Stimulated activated CD8-positive, alpha-beta memory T cell treated with anti-CD3 and anti-CD28 coated beads, Interleukin-7, amount 100 ng/mL, for 1 hour (primary cell): Measurements from ENCODE around the gene TNC.

ENCODE experiments used
- DNase-seq, 2 donors: peaks; one replicate each; pipeline ENCODE4 v3.0.0-alpha.2; 2020; ENCODE audit warnings: low read depth in 2 of 2

The TNC gene

DNA sequence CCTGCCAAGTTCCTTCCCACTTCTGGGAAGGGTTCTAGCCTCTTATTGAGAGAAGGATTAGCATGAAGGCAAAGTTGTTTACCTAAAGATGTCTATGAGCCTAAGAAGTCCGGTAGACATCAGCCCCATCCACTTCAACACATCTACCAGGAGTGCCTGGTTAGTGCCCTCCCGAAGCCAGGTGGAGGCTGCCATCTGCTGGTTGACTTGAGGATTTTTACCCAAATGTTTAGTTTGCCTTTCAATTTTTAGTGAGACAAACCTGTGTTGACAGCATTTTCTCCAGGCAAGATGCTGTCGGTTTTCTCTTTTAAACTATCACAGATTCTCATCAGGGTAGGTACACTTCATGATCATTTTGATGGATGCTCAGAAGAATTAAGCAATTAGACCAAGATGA, 104.0 kb downstream of the TNC start:
- peak; percentile 42 to 59 for DNase-seq

- DNase-seq: no peak
Measured at GRCh38 chr9:115012486-115012885, 105.5 kb downstream of the TNC start.

- no peak for DNase-seq
Measured at GRCh38 chr9:115010874-115011273, 107.1 kb downstream of the TNC start.

GRCh38 chr9:115008536-115009270, 109.3 kb downstream of the TNC start:
- DNase-seq: no peak

GRCh38 chr9:115006660-115007059, 111.3 kb downstream of the TNC start:
- DNase-seq: no peak

GRCh38 chr9:115005322-115005721, 112.6 kb downstream of the TNC start:
- no peak for DNase-seq

GRCh38 chr9:115004545-115004944, 113.4 kb downstream of the TNC start:
- DNase-seq: no peak

- no peak for DNase-seq
Measured at GRCh38 chr9:115002371-115003120, 115.4 kb downstream of the TNC start.

DNA sequence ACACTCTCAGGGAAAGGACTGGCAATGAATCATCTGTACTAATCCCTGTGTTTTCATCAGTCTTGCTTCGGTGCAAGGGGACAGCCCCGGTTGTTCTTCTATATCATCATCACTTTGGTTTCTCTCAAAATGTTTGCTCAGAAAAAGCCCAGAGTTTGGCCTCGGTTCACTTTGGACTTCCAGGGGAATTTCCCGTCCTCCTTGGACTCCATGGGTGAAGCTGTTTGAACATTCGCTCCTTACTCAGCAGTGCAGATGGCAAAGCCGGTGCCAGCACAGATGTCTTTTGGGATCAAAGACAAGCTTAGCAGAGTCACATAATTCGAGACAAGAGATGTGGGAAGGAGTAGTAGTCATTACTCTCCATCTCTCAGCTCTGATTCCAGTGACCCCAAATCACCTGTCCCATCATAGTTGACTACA, 117.7 kb downstream of the TNC start:
- no peak for DNase-seq

DNA sequence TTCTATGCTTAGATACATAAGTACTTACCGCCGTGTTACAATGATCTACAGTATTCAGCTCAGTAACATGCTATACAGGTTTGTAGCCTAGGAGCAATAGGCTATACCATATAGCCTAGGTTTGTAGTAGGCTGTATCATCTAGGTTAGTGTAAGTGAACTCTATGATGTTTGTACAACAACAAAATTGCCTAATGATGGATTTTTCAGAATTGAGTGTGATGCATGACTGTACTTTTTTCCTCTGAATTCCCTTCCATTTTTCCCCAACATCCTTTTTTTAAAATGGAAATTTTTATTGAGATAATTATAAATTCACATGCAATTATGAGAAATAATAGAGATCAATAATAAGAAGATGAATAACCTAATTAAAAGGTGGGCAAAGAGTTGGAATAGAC, 119.6 kb downstream of the TNC start:
- DNase-seq: no peak

GRCh38 chr9:114995681-114996221, 122.2 kb downstream of the TNC start:
- no peak for DNase-seq

GRCh38 chr9:114994768-114995167, 123.2 kb downstream of the TNC start:
- DNase-seq: no peak

- no peak for DNase-seq
Measured at GRCh38 chr9:114991861-114992260, 126.1 kb downstream of the TNC start.

DNA sequence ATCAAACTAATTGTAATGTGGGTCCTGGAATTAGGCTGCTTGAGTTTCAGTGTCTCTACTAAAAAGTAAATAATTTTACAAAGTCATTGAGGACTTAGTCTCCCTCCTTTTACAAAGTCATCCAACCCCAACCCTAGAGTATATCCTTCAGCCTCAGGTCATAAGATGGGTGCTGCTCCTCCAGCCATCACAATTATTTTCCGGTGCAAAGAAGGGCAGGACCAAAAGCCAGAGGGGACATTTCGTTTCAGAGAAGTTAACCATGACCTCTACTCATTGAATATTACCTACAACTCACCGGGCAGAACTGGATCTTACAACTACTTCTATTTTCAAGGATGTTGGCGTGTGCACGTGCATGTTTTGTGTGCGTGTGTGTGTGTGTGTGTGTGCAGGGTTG, 127.1 kb downstream of the TNC start:
- DNase-seq: no peak

GRCh38 chr9:114989600-114990410, 128.2 kb downstream of the TNC start:
- DNase-seq: no peak

DNA sequence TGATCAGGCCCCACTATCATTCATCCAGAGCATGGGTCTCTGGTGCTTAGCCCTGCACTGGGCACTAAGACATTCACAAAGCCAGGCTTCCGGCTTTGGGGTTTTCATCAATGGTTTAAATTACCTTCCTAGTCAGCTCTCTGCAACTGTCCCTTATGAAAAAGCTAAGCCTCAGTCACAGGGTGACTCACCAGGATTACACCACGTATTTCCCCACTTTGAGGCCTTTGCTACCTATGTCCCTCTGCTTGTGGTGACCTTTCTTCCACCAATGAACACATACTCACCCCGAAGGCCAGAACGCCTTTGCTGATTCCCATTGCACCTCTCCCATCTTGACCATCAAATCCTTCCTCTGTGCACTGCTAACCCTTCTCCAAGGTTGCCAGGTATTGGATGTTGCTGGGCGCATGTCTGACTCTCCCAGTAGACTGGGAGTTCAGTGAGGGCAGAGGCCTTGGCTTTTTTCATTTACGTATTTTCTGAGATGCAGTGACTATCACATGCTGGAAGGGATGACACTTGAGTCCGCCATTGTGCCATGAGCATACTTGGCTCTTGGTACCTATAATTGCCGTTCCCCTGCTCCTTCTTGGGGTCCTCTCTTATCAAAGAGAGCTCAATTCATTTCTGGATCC, 128.9 kb downstream of the TNC start:
- no peak for DNase-seq

GRCh38 chr9:114987116-114987515, 130.8 kb downstream of the TNC start:
- no peak for DNase-seq

DNA sequence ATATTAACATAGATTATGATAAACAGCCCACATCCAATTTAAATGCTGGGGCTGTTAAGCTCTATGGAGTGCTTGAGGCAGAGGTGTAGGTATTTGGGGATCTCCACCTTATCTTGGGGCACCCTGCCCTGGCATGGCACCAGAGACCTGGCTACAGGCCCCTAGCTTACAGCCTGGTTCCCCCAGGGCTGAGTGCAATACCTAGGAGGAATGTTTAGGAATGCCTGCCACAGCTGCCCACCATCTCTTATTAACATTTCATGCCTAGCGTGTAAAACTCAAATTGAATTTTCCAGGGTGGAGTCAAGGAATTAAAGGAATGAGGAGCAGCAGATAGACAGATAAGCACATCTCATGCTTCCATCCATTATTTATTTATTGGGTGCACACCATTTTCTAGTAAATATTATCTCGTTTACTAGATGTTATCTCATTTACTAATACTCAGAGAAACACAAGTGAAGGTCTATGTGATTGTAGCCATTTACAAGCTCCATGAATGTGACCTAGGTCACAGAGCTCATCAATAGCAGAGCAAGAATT, 131.9 kb downstream of the TNC start:
- DNase-seq: no peak

GRCh38 chr9:114981063-114981462, 136.9 kb downstream of the TNC start:
- no peak for DNase-seq

GRCh38 chr9:114973216-114973615, 144.7 kb downstream of the TNC start:
- DNase-seq: no peak

DNA sequence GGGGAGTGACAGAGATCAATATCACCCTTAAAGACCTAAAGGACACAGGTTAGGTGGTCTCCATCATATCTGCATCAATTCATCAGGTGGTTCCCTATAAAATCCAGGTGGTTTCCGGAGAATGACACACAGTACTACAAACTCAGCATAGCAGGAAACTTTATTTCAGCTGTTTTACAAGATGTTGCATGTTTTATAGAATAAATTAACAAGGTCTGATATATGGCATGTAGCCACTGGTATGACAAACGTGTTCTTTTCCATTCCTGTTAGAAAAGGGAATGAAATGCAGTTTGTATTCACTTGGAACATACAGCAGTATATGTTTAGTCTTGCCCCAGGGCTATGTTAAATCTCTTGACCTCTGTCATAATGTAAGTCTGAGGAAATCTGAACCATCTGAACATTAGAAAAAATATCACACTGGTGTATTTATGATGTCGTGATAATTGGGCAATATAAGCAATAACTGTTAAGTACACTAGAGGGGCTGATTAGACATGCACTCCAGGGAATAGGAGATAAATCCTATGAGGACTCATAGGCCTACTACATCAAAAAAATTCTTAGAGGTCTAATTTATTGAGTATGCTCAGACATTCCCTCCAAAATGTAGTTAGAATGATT, 145.3 kb downstream of the TNC start:
- no peak for DNase-seq
